SU-DHL-6 (cell line): ENCODE results near the gene RNF150.

ENCODE experiments used
- CTCF ChIP-seq: fragments of 200-600 bp; sonication (generic); IDR thresholded peaks from one replicate; pipeline ENCODE4 v1.5.1; 2017; ENCODE audit warnings: antibody characterized with exemption, mild to moderate bottlenecking, low read length, moderate library complexity; ENCODE audit not compliant: insufficient read depth, poor library complexity, severe bottlenecking
- EZH2phosphoT487 ChIP-seq: fragments of 200-600 bp; sonication (generic), shearing (Covaris generic); conservative IDR thresholded peaks from 2 replicates; pipeline ENCODE4 v1.6.1; 2018; ENCODE audit warnings: mild to moderate bottlenecking, antibody characterized with exemption, low read length, moderate library complexity, mixed read lengths

GRCh38 chr4:140976768-140977167 is 156.5 kb downstream of the RNF150 start:
- no peak for TF ChIP-seq EZH2phosphoT487
- TF ChIP-seq CTCF, result no peak
